Suppressor macrophage treated with lipopolysaccharide for 4 hours (primary cell): ENCODE measurements around the gene LRRC28.

Experiments
- DNase-seq: peaks from one replicate; pipeline ENCODE4 v3.0.0-alpha.2; 2020

Gene LRRC28

GRCh38 chr15:99402014-99402729 lies 150.9 kb downstream of the LRRC28 start:
- DNase-seq = no peak

- DNase-seq = peak; percentile 63
Measured at GRCh38 chr15:99403597-99403996, 152.3 kb downstream of the LRRC28 start.

GRCh38 chr15:99404454-99404853 lies 153.2 kb downstream of the LRRC28 start:
- no peak for DNase-seq

- DNase-seq = no peak
Measured at GRCh38 chr15:99406120-99406519, 154.8 kb downstream of the LRRC28 start.

GRCh38 chr15:99406716-99407487 lies 155.6 kb downstream of the LRRC28 start:
- no peak for DNase-seq

- no peak for DNase-seq
Measured at GRCh38 chr15:99407716-99408115, 156.4 kb downstream of the LRRC28 start.

GRCh38 chr15:99408236-99409096 lies 157.2 kb downstream of the LRRC28 start:
- DNase-seq = no peak

GRCh38 chr15:99409097-99409473 lies 157.8 kb downstream of the LRRC28 start:
- DNase-seq = peak; percentile 75

- no peak for DNase-seq
Measured at GRCh38 chr15:99409560-99409959, 158.3 kb downstream of the LRRC28 start.

GRCh38 chr15:99410477-99410876 lies 159.2 kb downstream of the LRRC28 start:
- DNase-seq = no peak

- DNase-seq = no peak
Measured at GRCh38 chr15:99411234-99411633, 160.0 kb downstream of the LRRC28 start.

GRCh38 chr15:99412082-99412481 lies 160.8 kb downstream of the LRRC28 start:
- DNase-seq = no peak

- no peak for DNase-seq
Measured at GRCh38 chr15:99412626-99413025, 161.3 kb downstream of the LRRC28 start.

- no peak for DNase-seq
Measured at GRCh38 chr15:99413955-99414754, 162.9 kb downstream of the LRRC28 start.

GRCh38 chr15:99414755-99415731 lies 163.8 kb downstream of the LRRC28 start:
- DNase-seq = peak; percentile 43

GRCh38 chr15:99416191-99417188 lies 165.2 kb downstream of the LRRC28 start:
- no peak for DNase-seq

GRCh38 chr15:99421172-99421656 lies 169.9 kb downstream of the LRRC28 start:
- no peak for DNase-seq

- DNase-seq = no peak
Measured at GRCh38 chr15:99421758-99422157, 170.5 kb downstream of the LRRC28 start.

GRCh38 chr15:99423186-99424130 lies 172.2 kb downstream of the LRRC28 start:
- no peak for DNase-seq
